Ecto neural progenitor cell (in vitro differentiated cells): Measurements from ENCODE around the gene REPS2.

Experiments
- DNase-seq: peaks from one replicate; pipeline ENCODE4 v3.0.0-alpha.2; 2018; ENCODE audit warnings: low spot score

Gene REPS2

DNA sequence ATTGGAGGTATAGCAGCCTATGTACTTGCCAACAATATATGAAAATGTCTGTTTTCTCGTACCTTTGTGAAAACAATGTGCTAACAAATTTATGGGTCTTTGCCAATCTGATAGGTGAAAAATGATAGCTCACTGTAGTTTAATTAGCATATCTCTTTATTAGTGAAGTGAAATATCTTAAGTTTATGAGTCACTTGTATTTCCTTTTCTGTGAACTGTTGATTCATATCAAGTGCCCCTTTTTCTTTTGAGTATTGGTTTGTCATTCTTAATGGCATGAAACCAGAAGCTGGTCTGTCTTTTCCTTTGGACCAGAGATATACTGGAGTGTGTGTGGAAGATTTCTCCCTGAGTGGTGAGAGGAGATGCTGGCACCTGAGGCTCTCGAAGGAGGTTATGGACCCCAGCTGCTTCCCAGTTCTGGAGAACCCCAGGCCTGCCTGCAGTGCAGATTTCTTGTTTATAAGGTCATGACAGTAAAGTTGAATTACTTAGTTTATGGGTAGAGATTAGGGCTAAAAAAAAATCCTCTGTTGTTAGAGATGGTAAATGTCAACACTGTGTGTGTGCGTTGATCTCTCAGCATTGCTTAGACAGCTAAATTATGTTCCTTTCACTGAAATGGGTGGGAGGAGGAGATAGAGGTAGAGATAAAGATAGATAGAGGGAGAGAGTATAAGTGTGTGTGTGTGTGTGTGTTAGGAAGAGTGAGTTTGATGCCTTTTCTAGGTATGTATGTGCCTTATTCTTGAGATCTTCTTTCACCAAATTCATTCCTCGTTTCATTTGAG lies 89.9 kb downstream of the REPS2 start:
- no peak for DNase-seq

DNA sequence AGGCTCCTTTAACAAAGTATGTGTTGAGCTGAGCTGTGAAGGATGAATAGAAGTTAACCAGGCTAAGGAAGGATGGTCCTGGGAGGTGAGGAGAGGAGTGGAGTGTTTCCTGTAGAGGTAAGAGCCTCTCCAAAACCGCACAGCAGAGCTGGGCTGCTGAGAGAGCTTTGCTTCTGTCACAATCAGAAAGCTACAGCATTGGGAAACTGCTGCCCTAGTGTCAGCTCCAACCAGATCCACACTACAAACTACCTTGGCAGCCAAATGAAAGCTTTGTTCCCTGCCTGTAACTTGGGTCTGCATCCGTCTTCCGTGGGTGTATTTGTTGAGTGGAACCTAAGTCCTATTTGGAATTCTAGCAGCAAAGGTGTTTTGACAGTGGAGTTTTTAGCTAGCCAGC lies 91.8 kb downstream of the REPS2 start:
- DNase-seq, result no peak

DNA sequence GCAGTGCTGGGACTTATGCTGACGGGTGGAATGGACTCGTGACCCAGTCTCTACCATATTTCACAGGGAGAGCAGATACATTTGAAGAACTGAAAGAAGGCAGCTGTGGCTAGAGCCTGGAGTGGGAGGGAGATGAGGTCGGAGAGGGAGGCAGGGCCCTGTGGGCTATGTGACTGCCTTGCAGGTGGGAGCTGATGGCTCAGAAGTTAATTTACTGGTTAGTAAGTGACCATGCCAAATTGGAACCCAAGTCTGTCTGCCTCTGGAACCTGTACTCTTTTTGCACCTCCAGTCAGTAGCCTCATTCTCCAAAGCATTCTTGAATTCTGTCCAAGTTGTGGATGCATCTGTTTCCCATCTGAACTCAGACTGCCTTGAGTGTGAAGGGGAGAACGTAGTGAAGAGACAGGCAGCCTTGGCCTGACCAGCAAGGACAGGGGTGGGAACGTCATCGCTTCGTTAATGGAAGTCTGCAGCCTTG lies 92.3 kb downstream of the REPS2 start:
- DNase-seq, result no peak

DNA sequence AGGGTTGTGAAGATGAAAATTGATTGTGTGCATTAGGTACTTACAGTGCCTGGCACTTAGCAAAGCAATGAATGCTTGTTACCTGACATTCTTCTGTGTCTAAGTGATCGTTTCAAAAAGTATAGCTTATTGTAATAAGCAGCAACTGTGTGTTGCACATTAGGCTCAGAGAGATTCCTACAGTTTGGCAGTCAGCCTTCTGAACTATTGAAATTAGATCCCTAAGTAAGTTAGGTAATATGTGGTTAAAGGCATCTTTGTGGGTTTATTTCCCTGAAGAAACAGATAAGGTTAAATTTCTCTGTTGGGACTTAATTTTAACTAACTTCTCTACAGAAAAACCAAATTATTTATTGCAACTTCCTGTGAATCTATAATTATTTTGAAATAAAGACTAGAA lies 93.4 kb downstream of the REPS2 start:
- DNase-seq, result no peak

DNA sequence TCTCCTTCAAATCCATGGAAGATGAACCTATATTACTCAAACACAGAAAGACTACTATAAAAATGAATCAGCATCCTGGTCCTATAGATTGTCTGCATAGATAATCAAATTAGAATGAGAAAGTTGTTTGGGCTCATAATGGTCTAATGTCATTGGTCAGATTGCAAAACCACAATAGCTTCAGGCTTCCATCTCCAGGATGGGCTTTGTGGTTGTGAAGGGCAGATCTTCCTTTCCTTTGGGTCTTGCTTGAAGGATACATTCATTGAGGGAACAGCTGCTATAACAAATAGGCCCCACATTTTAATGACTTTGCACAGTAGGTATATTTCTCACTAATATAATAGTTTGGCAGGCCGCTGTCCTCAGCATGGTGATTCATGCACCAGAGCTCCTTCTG lies 94.3 kb downstream of the REPS2 start:
- DNase-seq, result no peak

DNA sequence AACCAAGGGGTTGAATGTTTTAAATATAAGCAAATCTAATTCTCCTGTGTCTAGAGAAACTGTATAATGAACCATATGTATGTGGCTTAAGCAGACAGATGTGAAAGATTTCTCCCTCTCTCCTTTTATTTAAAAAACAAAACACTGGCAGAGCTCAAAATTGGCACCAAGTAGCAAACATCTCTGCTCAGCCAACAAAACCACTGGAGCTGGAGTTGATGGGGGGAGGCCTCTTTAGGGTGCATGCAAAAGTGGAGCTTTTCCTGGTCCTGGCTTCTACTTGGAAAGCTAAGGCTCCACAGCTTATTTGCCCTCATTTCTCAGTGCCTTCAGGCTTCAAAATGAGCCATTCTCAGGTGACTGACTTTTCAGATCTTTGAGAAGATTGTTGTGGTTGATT lies 95.6 kb downstream of the REPS2 start:
- DNase-seq, result no peak

DNA sequence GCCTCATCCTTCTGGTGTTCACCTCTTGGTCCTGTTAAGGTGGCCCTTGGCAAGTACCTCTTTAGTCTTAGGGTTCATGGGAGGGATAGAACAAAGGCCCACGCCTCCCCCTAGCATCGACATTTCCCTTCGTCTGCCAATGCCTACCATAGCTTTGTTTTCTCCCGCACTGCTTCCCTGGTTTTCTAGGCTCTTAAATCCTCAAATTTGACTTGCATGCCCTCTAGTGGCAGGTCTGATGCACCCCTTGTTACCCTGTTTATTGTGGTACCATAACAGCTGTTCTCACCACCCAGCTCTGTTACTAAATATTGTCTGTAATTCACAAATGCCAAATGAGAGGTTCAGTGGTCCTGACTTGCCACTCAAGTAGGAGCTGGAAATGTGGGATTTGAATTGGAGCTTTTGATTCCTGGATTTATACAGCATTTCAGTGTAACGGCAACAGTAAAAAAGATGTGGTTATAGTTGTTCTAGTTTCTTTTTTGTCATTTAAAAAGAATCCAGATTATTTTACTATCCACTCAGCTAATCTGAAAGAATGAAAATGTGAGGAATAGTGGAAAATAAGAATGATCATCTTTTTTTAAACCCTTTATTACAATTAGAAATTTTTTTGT lies 100.1 kb downstream of the REPS2 start:
- peak; percentile 58 for DNase-seq

DNA sequence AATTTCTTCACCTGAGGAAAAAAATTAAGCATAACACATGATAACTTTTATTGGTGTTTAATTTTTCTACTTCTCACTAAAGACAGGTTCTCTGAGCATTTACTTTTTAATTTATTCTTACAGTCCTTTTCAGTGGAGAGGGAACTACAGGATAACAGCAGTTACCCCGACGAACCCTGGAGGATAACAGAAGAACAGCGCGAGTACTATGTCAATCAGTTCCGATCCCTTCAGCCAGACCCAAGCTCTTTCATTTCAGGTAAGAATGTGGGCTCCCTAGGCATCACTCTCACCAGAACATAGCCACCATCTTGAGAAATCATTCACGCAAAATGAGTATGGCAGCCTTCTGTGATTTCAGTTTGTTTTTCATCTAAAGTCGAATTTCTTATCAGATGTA lies 100.8 kb downstream of the REPS2 start:
- DNase-seq, result no peak

DNA sequence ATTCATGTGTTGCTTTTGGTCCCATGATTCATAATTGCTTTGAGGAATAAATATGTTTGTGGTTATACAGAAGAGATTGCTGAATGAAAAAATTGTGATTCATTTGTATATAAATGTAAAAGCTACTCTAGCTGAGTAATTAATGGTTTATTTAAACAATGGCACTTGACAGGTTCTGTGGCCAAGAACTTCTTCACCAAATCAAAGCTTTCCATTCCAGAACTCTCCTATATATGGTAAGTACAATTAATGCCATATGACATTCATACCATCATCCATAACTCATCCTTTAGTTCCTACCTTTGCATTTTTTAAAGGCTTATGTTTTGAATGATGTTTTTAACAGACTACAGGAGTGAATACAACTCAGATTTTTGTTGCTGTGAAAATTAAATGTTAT lies 105.8 kb downstream of the REPS2 start:
- no peak for DNase-seq

DNA sequence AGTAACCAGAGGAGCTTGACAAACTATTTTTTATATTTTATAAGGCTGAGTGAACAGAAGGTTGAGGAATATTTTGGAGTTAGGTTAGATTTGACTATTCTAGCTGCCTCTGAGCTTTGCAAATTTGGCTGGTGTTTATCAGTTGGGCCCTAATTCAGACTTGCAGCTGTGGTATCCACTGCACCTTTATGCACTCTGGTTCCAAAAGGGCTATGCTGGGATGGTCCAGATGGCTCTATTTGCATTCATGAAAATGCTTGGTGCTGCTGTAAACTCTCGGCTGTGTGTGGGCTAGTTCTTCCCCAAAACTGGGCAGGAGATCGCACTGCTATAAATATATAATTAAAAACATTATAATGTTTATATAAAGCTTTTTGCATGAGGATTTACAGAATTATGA lies 106.3 kb downstream of the REPS2 start:
- no peak for DNase-seq

DNA sequence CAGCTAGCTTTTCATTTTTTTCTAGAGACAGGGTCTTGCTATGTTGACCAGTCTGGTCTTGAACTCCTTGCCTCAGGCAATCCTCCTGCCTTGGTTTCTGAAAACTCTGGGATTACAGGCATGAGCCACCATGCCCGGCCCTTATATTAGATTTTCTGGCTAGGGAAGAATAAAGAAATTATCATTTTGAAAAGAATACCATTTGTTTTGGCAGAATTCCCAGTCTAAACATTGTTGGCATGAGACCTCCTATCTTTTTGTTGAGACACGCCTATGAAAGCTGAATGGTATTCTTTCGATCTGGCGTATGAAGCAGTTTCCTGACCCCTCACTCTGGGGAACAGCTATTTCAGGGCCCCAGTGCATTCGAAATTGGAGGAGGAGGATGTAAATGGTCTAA lies 107.0 kb downstream of the REPS2 start:
- no peak for DNase-seq

DNA sequence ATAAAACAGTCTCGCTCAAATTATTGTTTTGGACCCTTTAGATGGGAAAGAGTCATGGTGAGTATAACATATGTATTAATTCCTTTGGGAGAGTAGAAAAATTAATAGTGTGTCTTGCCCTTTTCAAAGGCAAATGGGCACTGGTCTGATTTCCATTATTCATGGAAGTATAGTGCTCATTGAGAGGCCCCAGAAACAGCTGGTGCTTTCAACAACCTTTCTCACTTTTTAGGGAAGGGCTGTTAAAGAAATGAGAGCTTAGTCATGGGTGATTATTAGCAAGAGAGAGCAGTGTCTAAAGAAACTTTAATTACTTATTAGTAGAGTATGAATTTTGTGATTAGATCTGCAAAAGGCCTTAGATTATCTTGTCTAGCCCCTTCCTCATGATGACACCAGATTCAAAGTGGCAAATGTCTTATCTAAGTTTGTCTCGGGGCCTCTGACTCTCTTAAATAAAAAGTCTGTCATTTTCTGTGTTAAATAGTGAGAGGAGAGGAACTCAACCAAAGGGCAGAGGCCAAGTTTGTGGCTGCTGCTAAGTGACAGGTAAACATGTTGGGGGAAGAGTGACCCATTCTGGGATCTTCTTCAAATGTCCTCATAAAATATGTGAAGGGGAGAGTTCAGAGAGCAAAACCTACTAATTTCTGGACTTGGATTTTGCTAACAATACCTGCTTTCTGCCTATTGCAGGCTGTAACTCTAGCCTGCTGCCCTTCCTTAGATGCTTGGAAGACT lies 110.6 kb downstream of the REPS2 start:
- DNase-seq, result no peak

DNA sequence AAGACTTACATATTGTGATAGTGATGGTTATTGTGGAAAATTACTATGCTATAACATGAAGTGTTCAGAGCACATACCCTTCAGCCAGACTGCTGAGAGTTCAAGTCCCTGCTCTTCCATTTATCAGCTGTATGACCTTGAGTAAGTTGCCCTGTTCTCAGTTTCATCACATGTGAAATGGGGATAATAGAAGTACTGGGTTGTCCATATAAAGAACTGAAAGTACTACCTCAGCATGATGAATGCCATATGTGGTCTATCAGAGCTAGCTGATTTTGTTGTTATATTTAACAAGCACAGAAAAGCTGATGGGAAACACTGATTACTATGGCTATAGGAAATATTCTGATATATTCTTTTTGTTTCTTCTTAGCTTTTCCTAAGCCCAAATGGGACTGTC lies 115.6 kb downstream of the REPS2 start:
- no peak for DNase-seq

DNA sequence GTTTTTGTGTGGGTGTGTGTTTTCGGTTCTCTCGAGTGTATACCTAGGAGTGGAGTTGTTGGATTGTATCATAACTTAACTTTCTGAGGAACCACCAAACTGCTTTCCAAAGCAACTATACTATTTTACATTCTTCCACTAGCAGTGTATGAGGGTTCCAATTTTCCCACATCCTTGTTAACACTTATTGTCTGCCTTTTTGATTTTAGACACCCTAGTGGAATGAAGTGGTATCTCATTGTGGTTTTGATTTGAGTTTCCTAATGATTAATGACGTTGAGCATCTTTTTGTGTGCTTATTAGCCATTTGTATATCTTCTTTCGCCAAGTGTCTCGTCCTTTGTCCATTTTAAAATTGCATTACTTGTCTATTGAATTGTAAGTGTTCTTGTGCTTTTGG lies 118.6 kb downstream of the REPS2 start:
- DNase-seq, result no peak

DNA sequence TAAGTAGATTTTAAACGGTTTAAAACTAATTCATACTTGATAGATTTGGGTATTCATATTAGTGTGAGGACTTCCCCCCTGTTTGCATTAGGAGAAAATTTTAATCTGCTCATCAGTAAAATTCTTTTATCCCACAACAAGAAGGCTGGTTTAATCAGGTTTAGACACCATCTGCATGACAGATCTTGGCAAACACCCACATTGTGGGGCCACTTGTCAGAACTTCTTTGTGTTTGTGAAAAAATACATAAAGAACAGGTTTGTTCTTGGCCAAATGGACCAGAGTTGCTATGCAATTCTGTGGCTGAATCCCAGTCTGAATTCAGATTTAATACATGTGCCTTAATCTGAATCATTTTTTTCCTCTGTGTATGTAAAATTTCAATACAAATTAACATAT lies 121.1 kb downstream of the REPS2 start:
- DNase-seq, result no peak

DNA sequence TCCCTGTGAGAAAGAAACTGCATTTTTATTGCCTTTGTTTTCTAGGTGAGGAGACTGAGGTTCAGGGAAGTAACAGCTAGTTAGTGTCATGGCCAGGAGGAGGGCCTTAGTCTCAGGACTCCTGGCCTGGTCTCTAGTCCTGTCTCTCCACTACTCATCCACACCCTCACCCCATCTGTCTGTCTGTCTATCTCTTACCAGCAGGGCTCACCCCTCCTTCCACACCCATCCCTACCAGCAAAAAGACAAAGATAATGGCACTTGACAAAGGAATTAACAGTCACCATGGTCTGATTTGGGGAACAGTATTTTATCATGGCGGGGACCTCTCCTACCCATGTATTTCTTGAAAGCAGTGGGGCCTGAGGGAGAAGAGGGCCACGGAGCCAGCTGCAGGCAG lies 125.8 kb downstream of the REPS2 start:
- no peak for DNase-seq

DNA sequence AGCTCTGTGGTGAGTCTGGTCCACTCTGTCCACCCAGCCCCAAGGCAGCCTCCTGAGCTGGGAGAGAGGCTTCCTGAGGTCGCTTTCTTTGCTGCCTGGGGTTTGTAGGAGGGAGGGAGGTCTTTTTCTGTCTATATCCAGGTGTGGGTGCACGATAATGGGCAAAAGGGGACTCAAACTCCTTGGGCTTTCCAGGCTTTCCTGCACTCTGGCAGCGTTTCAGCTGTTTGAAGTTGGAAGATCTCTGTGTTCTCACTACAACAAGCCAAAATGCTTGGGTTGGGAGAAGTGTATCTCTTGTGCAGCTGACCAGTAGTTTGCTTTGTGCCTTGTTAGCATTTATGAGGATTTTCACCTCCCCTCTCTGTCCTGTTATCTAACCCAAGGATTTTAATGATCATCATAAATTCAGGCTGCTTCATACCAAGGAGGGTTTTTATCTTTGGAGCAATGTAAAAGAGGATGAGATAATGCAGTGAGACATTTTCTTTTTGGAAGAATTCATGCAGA lies 126.3 kb downstream of the REPS2 start:
- DNase-seq, result no peak

DNA sequence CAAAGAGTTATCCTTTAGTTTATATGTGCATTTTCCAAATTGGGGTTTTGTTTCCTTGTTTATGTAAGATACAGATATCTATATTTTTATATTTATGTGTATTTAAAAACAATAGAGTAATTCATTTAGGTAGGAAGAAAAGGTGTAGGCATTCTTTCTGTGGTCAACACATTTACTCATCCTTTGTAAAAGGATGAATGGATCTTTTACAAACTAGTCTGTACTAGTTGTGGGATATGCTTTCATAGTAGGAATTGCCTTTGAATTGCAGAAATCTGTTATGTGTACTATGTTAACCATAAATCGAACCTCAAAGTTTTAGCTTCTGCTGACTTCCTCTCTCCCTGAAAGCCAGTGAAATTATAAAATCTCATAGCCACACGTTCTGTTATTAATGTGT lies 128.5 kb downstream of the REPS2 start:
- no peak for DNase-seq

DNA sequence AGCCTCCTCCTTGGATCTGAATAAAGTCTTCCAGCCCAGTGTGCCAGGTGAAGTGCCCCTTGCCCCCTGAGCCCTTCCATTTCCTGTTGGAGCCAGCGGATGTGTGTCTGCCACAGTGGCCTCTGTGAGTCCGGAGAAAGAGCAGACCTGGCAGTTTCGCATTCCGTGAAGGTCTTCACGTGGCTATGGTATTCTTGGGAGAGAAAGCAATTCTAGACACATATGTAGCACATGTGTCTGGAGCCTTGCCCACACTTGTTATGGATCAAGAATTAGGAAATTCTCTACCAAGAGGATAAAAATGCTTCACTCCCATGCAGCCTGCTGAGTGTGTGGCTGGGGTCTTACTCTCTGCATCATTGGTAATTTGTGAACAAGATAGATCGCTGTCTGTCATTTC lies 130.9 kb downstream of the REPS2 start:
- no peak for DNase-seq

DNA sequence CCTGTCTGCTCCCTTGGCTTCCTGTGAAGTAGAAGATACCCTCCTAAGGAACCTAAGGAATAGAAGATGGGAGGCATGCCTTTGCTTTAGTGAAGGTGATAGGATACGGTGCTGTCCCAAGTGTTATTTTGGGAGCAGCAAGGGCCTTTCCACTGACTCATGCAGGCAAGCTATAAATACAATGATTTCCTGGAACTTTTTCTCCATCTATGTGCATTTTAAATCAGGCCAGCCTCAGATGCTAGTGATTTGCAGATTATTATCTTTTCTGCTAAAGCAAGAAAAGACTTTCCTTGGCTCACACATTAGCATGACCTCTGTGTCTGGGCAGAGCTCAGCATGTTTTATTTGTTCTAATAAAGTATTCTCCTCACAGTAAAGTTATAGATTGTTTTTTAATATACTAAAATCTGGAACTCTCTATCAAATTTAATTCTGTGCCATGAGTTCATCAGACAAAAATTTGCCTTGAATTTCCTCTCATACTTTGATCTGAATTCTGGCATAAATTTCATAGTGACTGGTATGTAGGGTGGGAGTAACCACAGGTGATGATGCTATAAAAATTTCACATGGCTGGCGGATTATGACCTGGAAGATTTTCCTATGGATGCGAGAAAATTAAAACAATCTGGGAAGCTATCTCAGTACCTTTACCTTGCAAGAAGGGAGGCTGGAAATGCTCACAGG lies 131.7 kb downstream of the REPS2 start:
- DNase-seq, result no peak

DNA sequence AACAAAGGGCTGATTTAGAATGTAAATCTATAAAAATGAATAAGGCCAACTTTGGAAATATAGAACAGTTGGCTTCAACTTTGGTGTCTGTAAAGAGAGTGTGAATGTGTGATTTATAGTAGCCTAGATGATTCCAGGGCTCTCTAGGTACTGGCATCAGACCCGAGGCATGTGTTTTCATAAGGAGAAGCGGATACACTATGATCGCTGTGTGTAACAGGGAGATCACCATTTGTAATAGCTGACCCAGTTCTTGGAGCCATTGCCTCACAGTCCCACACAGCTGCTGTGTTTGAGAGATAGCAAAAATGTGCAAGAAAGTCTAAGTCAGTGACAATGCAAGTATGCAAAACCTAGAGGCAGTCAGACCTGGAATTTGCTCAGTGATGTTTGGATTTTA lies 135.1 kb downstream of the REPS2 start:
- DNase-seq, result no peak

DNA sequence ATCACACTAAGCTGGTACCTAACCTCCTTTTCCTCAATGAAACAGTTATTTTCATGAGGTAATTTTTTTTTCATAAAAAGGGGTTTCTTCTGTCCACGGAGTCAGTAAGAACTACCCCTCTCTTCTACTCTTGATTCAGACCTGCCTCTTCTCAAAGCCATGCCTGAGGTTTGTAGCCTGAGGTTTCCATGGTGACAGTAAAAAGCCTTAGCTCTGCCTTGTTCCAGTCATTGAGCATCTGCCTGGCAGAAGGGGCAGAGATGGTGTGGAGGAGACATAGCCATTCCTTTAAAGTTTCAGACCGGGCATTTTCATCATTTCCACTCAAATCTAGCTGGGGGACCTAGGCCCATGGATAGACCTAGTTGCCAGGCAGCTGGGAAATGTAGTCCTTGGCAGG lies 135.5 kb downstream of the REPS2 start:
- DNase-seq, result no peak
